ENCODE measurements around the gene DAPK1.

- TF ChIP-seq, protein P1, sequence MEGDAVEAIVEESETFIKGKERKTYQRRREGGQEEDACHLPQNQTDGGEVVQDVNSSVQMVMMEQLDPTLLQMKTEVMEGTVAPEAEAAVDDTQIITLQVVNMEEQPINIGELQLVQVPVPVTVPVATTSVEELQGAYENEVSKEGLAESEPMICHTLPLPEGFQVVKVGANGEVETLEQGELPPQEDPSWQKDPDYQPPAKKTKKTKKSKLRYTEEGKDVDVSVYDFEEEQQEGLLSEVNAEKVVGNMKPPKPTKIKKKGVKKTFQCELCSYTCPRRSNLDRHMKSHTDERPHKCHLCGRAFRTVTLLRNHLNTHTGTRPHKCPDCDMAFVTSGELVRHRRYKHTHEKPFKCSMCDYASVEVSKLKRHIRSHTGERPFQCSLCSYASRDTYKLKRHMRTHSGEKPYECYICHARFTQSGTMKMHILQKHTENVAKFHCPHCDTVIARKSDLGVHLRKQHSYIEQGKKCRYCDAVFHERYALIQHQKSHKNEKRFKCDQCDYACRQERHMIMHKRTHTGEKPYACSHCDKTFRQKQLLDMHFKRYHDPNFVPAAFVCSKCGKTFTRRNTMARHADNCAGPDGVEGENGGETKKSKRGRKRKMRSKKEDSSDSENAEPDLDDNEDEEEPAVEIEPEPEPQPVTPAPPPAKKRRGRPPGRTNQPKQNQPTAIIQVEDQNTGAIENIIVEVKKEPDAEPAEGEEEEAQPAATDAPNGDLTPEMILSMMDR (IDR thresholded peaks at IDR 0.05; ENCODE audit: poor library complexity) = no peak
- no peak for TF ChIP-seq EZH2 (IDR thresholded peaks at IDR 0.05; ENCODE audit: borderline replicate concordance)
Measured at GRCh38 chr9:87519461-87519860, 21.8 kb downstream of the DAPK1 start.
